Fibroblast of the aortic adventitia (primary cell): ENCODE measurements around the gene CAMK4. TPM values are rescaled to one million over a fixed set of nuclear protein-coding genes. Genes with fewer than 3 reads are reported as not detected.

Experiments used
- DNase-seq: peaks from one replicate; pipeline ENCODE4 v3.0.0-alpha.2; 2010; ENCODE audit warnings: low read depth
- H3K4me3 ChIP-seq: 2 replicates; pipeline ENCODE4 v1.5.1; 2011; ENCODE audit warnings: low read depth, mild to moderate bottlenecking, control low read depth, low read length, moderate library complexity
- CTCF ChIP-seq: IDR thresholded peaks from 2 replicates; pipeline ENCODE4 v1.5.1; 2011; ENCODE audit warnings: mild to moderate bottlenecking, low read length, control low read depth, inconsistent platforms; ENCODE audit not compliant: insufficient read depth
- total RNA-seq: library from RNA; depleted of rRNA; stranded (reverse); fragments of >200 nt; gene quantifications from 2 replicates; pipeline ENCODE4 v1.2.3, GENCODE V29; 2012; ENCODE audit warnings: low replicate concordance

The CAMK4 gene
- total RNA-seq, 1 donor, result 5.4 TPM

DNA sequence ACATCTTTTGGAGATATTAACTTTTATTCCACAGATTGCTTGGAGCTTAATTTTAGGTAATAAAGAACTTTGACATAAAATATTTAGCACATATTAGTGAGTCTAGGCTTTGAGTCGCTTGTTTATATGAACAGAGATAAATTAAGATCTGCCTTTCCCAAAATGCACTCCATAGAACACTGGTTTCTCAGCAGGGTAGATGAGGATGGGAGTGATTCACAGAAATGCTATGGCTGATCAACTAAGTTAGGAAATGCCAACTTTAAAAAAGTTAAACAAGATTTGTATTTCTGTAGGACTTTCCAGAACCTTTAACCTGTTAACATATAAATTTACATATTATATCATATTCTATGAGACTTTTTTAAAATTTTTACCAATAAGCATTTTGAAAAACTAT, 222.9 kb downstream of the CAMK4 start:
- DNase-seq, result no peak
- no peak overlapping the region for H3K4me3 ChIP-seq
- no peak for TF ChIP-seq CTCF

- H3K4me3 ChIP-seq, result no peak overlapping the region
- TF ChIP-seq CTCF, result no peak
- no peak for DNase-seq
Measured at GRCh38 chr5:111447822-111448221, 223.6 kb downstream of the CAMK4 start.

GRCh38 chr5:111453295-111453694, 229.1 kb downstream of the CAMK4 start:
- no peak for DNase-seq
- no peak overlapping the region for H3K4me3 ChIP-seq
- no peak for TF ChIP-seq CTCF

GRCh38 chr5:111453747-111454146, 229.6 kb downstream of the CAMK4 start:
- no peak for TF ChIP-seq CTCF
- peak; percentile 43 for DNase-seq
- no peak overlapping the region for H3K4me3 ChIP-seq

GRCh38 chr5:111454198-111454622, 230.0 kb downstream of the CAMK4 start:
- H3K4me3 ChIP-seq, result no peak overlapping the region
- no peak for TF ChIP-seq CTCF
- peak; percentile 51 for DNase-seq

GRCh38 chr5:111454776-111455175, 230.6 kb downstream of the CAMK4 start:
- TF ChIP-seq CTCF, result no peak

GRCh38 chr5:111461255-111461671, 237.1 kb downstream of the CAMK4 start:
- no peak overlapping the region for H3K4me3 ChIP-seq
- TF ChIP-seq CTCF, result peak; percentile 72
- peak; percentile 38 for DNase-seq

More at GRCh38 chr5:111454776-111455175, 230.6 kb downstream of the CAMK4 start:
- no peak for DNase-seq
- no peak overlapping the region for H3K4me3 ChIP-seq
